ENCODE data around the gene ALKBH6. TPM values are rescaled to one million over a fixed set of nuclear protein-coding genes. Genes with fewer than 3 reads are reported as not detected.

Gene ALKBH6
- polyA plus RNA-seq, 1 donor (not counting 4 experiments of a cell fraction or from before 2014, with no cell fraction given): 36.7 TPM

DNA sequence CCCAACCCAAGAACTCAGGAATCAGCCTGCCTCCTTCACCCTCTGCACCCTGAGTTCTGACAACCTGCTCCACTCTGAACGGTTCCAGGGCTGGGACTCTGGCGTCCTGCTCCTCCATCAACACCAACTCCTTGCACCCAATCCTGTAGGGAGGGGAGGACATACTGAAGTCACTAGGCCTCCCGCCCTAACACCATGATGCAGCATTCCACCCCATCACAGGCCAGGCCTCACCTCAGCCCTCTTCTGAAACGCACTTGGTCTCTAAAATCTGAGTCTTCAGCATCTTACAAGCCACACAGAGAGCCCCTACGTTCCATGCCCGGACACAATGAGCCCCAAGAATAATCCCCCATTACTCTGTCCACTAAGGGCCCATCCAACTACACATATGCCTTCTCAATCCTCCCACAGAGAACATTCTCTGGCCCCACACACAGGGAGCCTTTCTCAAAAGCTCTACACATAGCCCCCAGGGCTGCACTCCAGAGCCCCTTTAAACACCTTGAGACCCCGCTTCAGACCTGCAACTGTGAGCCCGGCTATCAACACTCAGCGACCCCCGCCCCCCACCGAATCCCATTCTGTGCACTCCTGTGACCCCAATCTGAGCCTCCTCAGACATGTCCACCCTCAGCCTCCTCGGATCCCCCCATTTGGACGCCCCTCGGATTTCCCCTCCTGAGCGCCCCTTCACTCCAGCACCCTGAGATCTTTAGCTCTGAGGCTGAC is 567 bp downstream of the ALKBH6 start:
- Histone ChIP-seq H2AFZ (ENCODE audit: control insufficient read depth, low read length) (peak overlapping the region; percentile 89), H3K27ac (ENCODE audit: control insufficient read depth, insufficient read depth, low read length) (peak overlapping the region; percentile 79), H3K4me3 (ENCODE audit: control insufficient read depth in 2 of 3, extremely low read depth in 1 of 3, insufficient read depth in 2 of 3, low read depth in 1 of 3, low read length in 3 of 3) (peak overlapping the region; percentile 67 to 90 (median 86)), H3K4me1 (ENCODE audit: control insufficient read depth, extremely low read depth, insufficient read depth, low read length) (peaks cover 16% of the 10 kb centered on the region), H3K4me2 (ENCODE audit: control insufficient read depth, extremely low read depth, insufficient read depth, low read depth, low read length) (peak overlapping the region; percentile 73), H3K27me3 (ENCODE audit: control insufficient read depth, extremely low read depth, insufficient read depth, low read length) (no peaks in the 10 kb centered on the region), H3K79me2 (ENCODE audit: control insufficient read depth, insufficient read depth, low read length) (peaks cover 10% of the 10 kb centered on the region), H3K36me3 (ENCODE audit: control insufficient read depth in 2 of 2, extremely low read depth in 1 of 2, insufficient read depth in 2 of 2, low read length in 2 of 2) (no peaks in the 10 kb centered on the region), H3K9ac (ENCODE audit: control insufficient read depth, extremely low read depth, insufficient read depth, low read length) (peak overlapping the region; percentile 81), H3K9me3 (ENCODE audit: control insufficient read depth, low read depth, low read length) (no peaks in the 10 kb centered on the region), H4K20me1 (ENCODE audit: control insufficient read depth, extremely low read depth, insufficient read depth, low read length) (no peaks in the 10 kb centered on the region), H3K9me1 (ENCODE audit: control insufficient read depth, extremely low read depth, insufficient read depth, low read length) (no peaks in the 10 kb centered on the region)
- no peak for DNase-seq (ENCODE audit: low read depth, low spot score)
- dilution Hi-C loops (cut with MboI; ENCODE audit: extremely low pct_ligation_motif_present, low sequenced_read_pairs): no loop called here
- no peak for TF ChIP-seq EZH2 (IDR thresholded peaks at IDR 0.05; ENCODE audit: low read length)
- TF ChIP-seq, protein P1, sequence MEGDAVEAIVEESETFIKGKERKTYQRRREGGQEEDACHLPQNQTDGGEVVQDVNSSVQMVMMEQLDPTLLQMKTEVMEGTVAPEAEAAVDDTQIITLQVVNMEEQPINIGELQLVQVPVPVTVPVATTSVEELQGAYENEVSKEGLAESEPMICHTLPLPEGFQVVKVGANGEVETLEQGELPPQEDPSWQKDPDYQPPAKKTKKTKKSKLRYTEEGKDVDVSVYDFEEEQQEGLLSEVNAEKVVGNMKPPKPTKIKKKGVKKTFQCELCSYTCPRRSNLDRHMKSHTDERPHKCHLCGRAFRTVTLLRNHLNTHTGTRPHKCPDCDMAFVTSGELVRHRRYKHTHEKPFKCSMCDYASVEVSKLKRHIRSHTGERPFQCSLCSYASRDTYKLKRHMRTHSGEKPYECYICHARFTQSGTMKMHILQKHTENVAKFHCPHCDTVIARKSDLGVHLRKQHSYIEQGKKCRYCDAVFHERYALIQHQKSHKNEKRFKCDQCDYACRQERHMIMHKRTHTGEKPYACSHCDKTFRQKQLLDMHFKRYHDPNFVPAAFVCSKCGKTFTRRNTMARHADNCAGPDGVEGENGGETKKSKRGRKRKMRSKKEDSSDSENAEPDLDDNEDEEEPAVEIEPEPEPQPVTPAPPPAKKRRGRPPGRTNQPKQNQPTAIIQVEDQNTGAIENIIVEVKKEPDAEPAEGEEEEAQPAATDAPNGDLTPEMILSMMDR (optimal IDR thresholded peaks at IDR 0.05 in 1 of 3, IDR thresholded peaks at IDR 0.05 in 1 of 3, conservative IDR thresholded peaks at IDR 0.05 in 1 of 3; ENCODE audit: extremely low read depth in 1 of 3, insufficient read depth in 2 of 3, low read length in 3 of 3): no peak
- peak; percentile 20 for FAIRE-seq

DNA sequence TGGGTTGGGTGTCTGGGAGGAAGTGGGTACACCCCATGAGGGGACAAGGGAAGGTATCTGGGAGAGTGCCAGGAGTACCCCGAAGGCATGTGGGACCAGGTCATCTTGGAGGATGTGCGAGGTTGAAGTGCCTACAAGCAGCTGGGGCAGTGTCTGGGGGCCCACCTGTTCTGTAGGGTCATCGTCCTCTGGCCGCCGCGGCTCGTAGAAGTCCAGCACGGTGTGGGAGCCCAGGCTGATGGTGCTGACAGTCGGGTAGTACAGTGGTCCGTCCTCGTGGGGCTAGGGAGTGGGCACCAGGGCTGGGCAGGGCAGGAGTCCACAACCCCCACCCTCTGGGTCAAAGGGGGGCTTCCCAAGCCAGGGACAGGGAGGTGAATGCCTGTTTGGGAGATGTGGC is 3.6 kb downstream of the ALKBH6 start:
- no peak overlapping the region for H3K4me3 ChIP-seq (ENCODE audit: control insufficient read depth in 2 of 3, extremely low read depth in 1 of 3, insufficient read depth in 2 of 3, low read depth in 1 of 3, low read length in 3 of 3)
- no peaks in the 10 kb centered on the region for H3K9me3 ChIP-seq (ENCODE audit: control insufficient read depth, low read depth, low read length)
- no peak overlapping the region for H3K9ac ChIP-seq (ENCODE audit: control insufficient read depth, extremely low read depth, insufficient read depth, low read length)
- no peaks in the 10 kb centered on the region for H3K27me3 ChIP-seq (ENCODE audit: control insufficient read depth, extremely low read depth, insufficient read depth, low read length)
- FAIRE-seq (no peak), DNase-seq (ENCODE audit: low read depth, low spot score) (no peak)
- TF ChIP-seq, protein P1 (optimal IDR thresholded peaks at IDR 0.05 in 1 of 3, IDR thresholded peaks at IDR 0.05 in 1 of 3, conservative IDR thresholded peaks at IDR 0.05 in 1 of 3; ENCODE audit: extremely low read depth in 1 of 3, insufficient read depth in 2 of 3, low read length in 3 of 3): no peak
- TF ChIP-seq EZH2 (IDR thresholded peaks at IDR 0.05; ENCODE audit: low read length): no peak
- H3K9me1 ChIP-seq (ENCODE audit: control insufficient read depth, extremely low read depth, insufficient read depth, low read length): no peaks in the 10 kb centered on the region
- peaks cover 10% of the 10 kb centered on the region for H3K79me2 ChIP-seq (ENCODE audit: control insufficient read depth, insufficient read depth, low read length)
- dilution Hi-C loops (cut with MboI; ENCODE audit: extremely low pct_ligation_motif_present, low sequenced_read_pairs): no loop called here
- no peak overlapping the region for H3K27ac ChIP-seq (ENCODE audit: control insufficient read depth, insufficient read depth, low read length)
- no peaks in the 10 kb centered on the region for H3K36me3 ChIP-seq (ENCODE audit: control insufficient read depth in 2 of 2, extremely low read depth in 1 of 2, insufficient read depth in 2 of 2, low read length in 2 of 2)
- H3K4me1 ChIP-seq (ENCODE audit: control insufficient read depth, extremely low read depth, insufficient read depth, low read length): peaks cover 16% of the 10 kb centered on the region
- no peak overlapping the region for H2AFZ ChIP-seq (ENCODE audit: control insufficient read depth, low read length)
- no peaks in the 10 kb centered on the region for H4K20me1 ChIP-seq (ENCODE audit: control insufficient read depth, extremely low read depth, insufficient read depth, low read length)
- H3K4me2 ChIP-seq (ENCODE audit: control insufficient read depth, extremely low read depth, insufficient read depth, low read depth, low read length): no peak overlapping the region
